DOHH2 (cell line): ENCODE data around the gene UBE2V1.

Experiments
- EZH2phosphoT487 ChIP-seq: fragments of 200-600 bp; sonication (generic); IDR thresholded peaks from 2 replicates; pipeline ENCODE4 v1.6.1; 2017; ENCODE audit warnings: borderline replicate concordance, mild to moderate bottlenecking, antibody characterized with exemption, low read length, moderate library complexity, mixed read lengths
- TF ChIP-seq, protein P1 (sequence below): fragments of 200-600 bp; sonication (generic); IDR thresholded peaks from one replicate; pipeline ENCODE4 v1.5.1; 2014; ENCODE audit warnings: antibody characterized with exemption, mild to moderate bottlenecking, low read depth, low read length; ENCODE audit not compliant: poor library complexity, severe bottlenecking

DNA sequence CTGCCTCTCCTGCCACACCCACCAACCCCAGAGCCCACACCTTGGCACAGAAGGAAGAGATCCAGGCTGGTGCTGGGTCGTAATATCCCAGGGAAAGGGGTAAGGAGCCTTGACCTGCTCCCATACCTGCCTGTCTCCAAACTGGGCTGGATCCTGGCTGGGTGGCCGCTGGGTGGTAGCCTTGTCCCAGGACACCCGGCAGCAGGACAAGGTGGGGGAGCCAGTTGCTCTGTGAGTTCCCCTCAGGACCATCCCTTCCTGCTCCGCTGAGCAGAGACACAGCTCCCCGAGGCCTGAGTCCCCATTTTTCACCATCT, 58.8 kb downstream of the UBE2V1 start:
- TF ChIP-seq, protein P1, sequence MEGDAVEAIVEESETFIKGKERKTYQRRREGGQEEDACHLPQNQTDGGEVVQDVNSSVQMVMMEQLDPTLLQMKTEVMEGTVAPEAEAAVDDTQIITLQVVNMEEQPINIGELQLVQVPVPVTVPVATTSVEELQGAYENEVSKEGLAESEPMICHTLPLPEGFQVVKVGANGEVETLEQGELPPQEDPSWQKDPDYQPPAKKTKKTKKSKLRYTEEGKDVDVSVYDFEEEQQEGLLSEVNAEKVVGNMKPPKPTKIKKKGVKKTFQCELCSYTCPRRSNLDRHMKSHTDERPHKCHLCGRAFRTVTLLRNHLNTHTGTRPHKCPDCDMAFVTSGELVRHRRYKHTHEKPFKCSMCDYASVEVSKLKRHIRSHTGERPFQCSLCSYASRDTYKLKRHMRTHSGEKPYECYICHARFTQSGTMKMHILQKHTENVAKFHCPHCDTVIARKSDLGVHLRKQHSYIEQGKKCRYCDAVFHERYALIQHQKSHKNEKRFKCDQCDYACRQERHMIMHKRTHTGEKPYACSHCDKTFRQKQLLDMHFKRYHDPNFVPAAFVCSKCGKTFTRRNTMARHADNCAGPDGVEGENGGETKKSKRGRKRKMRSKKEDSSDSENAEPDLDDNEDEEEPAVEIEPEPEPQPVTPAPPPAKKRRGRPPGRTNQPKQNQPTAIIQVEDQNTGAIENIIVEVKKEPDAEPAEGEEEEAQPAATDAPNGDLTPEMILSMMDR: no peak
- TF ChIP-seq EZH2phosphoT487: no peak
